OCI-LY7 (cell line): ENCODE data around the gene MACROD2.

Experiments used
- EZH2phosphoT487 ChIP-seq: fragments of 200-600 bp; sonication (generic); IDR thresholded peaks from 2 replicates; pipeline ENCODE4 v1.6.1; 2018; ENCODE audit warnings: low read depth, borderline replicate concordance, mild to moderate bottlenecking, mixed run types, antibody characterized with exemption, low read length, moderate library complexity, mixed read lengths
- TF ChIP-seq, protein P1 (sequence below): fragments of 200-600 bp; sonication (generic); conservative IDR thresholded peaks from 2 replicates; pipeline ENCODE4 v1.5.1; 2014; ENCODE audit warnings: mild to moderate bottlenecking, antibody characterized with exemption, low read length, moderate library complexity, mixed read lengths

DNA sequence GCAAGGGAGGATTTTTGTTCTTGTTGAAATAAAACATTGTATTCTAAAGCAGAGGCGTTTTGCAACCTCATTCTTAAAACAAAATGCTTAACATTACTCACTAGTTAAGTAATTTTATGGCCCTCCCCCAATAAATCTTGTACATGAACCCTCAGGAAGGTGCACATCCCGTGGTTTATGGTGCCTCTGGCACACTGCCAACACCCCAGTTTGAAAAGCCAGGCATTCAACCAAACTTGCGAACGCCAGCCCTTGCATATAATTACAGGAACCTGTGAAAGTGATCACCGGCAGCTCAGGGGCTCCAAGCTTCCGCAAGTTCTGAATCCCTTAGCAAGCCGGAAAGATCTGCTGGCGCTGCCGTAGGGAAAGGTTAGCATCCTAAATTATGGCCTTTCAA lies 1451.1 kb downstream of the MACROD2 start:
- no peak for TF ChIP-seq EZH2phosphoT487
- TF ChIP-seq, protein P1, sequence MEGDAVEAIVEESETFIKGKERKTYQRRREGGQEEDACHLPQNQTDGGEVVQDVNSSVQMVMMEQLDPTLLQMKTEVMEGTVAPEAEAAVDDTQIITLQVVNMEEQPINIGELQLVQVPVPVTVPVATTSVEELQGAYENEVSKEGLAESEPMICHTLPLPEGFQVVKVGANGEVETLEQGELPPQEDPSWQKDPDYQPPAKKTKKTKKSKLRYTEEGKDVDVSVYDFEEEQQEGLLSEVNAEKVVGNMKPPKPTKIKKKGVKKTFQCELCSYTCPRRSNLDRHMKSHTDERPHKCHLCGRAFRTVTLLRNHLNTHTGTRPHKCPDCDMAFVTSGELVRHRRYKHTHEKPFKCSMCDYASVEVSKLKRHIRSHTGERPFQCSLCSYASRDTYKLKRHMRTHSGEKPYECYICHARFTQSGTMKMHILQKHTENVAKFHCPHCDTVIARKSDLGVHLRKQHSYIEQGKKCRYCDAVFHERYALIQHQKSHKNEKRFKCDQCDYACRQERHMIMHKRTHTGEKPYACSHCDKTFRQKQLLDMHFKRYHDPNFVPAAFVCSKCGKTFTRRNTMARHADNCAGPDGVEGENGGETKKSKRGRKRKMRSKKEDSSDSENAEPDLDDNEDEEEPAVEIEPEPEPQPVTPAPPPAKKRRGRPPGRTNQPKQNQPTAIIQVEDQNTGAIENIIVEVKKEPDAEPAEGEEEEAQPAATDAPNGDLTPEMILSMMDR = no peak
